Measurements from ENCODE around the gene CLTRN. TPM values are rescaled to one million over a fixed set of nuclear protein-coding genes. Genes with fewer than 3 reads are reported as not detected.

Gene CLTRN
- total RNA-seq, 1 experiment from 2014 or later, result 1.5 TPM

DNA sequence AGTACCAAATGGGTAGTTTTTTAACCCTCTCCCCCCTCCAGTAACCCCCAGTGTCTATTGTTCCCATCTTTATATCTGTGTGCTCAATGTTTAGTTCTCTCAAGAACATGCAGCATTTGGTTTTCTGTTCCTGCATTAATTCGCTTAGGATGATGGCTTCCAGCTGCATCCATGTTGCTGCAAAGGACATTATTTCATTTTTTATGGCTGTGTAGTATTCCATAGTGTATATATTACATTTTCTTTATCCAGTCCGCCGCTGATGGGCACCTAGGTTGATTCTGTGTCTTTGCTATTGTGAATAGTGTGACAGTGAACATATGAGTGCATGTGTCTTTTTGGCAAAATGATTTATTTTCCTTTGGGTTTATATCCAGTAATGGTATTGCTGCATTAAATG lies 31.9 kb upstream of the CLTRN start:
- Mint-ChIP-seq H3K36me3 (ENCODE audit: insufficient read depth, unreplicated experiment) (peaks cover 51% of the 10 kb centered on the region), H3K27me3 (ENCODE audit: insufficient read depth, unreplicated experiment) (no peaks in the 10 kb centered on the region), H3K4me1 (ENCODE audit: insufficient read depth, unreplicated experiment) (no peaks in the 10 kb centered on the region), H3K27ac (ENCODE audit: low read depth, unreplicated experiment) (no peak overlapping the region), H3K4me3 (ENCODE audit: unreplicated experiment) (no peak overlapping the region), H3K9me3 (ENCODE audit: unreplicated experiment) (no peaks in the 10 kb centered on the region)
- TF ChIP-seq, protein P1, sequence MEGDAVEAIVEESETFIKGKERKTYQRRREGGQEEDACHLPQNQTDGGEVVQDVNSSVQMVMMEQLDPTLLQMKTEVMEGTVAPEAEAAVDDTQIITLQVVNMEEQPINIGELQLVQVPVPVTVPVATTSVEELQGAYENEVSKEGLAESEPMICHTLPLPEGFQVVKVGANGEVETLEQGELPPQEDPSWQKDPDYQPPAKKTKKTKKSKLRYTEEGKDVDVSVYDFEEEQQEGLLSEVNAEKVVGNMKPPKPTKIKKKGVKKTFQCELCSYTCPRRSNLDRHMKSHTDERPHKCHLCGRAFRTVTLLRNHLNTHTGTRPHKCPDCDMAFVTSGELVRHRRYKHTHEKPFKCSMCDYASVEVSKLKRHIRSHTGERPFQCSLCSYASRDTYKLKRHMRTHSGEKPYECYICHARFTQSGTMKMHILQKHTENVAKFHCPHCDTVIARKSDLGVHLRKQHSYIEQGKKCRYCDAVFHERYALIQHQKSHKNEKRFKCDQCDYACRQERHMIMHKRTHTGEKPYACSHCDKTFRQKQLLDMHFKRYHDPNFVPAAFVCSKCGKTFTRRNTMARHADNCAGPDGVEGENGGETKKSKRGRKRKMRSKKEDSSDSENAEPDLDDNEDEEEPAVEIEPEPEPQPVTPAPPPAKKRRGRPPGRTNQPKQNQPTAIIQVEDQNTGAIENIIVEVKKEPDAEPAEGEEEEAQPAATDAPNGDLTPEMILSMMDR (IDR thresholded peaks at IDR 0.05; ENCODE audit: unreplicated experiment), result no peak
- ChIA-PET POLR2A (no interaction called here), CTCF (interaction anchor here (0.6 to 0.7 kb wide), 2 partner anchors 228 to 269 kb away, joined by 3 to 4 read pairs; no protein-coding TSS in a partner anchor)
- DNase-seq (ENCODE audit: unreplicated experiment), result no peak
- intact Hi-C loops (cut with micrococcal nuclease), result no loop called here
- BruUV-seq (replicated peaks), result no TSS peak

DNA sequence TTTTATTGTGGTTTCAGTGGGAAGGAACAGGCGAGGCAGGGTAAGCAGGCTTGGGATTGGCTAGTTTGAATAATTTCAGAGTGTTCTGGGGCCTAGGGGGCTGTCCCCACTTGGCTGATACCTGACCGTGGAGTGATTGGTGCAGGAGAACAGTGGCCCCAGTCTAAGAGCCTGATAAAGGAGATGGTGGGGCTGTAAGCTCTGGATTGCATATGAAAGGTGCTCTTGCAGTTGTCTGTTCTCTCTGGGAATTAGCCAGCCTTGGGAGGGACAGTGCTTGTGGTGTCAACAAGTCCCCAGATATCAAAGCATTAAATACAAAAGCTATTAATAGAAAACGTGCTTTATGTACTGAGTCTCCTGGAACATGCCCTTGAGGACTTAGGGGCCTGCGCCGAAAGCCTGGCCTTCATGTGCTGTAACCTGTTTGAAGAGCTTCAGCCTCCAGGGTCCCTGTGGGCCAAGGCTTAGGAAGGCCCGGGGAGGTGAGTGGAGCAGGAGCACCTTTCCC lies 30.4 kb upstream of the CLTRN start:
- H3K4me1 Mint-ChIP-seq (ENCODE audit: insufficient read depth, unreplicated experiment), result no peaks in the 10 kb centered on the region
- H3K27ac Mint-ChIP-seq (ENCODE audit: low read depth, unreplicated experiment), result peak overlapping the region; percentile 39
- H3K4me3 Mint-ChIP-seq (ENCODE audit: unreplicated experiment), result no peak overlapping the region
- peaks cover 60% of the 10 kb centered on the region for H3K36me3 Mint-ChIP-seq (ENCODE audit: insufficient read depth, unreplicated experiment)
- no peaks in the 10 kb centered on the region for H3K9me3 Mint-ChIP-seq (ENCODE audit: unreplicated experiment)
- BruUV-seq (replicated peaks), result no TSS peak
- POLR2A ChIA-PET, result interaction anchor here (0.6 kb wide), 1 partner anchor 87 kb away, joined by 3 read pairs; no protein-coding TSS in a partner anchor
- TF ChIP-seq, protein P1 (IDR thresholded peaks at IDR 0.05; ENCODE audit: unreplicated experiment), result no peak
- CTCF ChIA-PET, result interaction anchor here (0.7 kb wide), 1 partner anchor 8 kb away, joined by 4 read pairs; no protein-coding TSS in a partner anchor
- intact Hi-C loops (cut with micrococcal nuclease), result no loop called here
- no peaks in the 10 kb centered on the region for H3K27me3 Mint-ChIP-seq (ENCODE audit: insufficient read depth, unreplicated experiment)
- DNase-seq (ENCODE audit: unreplicated experiment), result no peak

DNA sequence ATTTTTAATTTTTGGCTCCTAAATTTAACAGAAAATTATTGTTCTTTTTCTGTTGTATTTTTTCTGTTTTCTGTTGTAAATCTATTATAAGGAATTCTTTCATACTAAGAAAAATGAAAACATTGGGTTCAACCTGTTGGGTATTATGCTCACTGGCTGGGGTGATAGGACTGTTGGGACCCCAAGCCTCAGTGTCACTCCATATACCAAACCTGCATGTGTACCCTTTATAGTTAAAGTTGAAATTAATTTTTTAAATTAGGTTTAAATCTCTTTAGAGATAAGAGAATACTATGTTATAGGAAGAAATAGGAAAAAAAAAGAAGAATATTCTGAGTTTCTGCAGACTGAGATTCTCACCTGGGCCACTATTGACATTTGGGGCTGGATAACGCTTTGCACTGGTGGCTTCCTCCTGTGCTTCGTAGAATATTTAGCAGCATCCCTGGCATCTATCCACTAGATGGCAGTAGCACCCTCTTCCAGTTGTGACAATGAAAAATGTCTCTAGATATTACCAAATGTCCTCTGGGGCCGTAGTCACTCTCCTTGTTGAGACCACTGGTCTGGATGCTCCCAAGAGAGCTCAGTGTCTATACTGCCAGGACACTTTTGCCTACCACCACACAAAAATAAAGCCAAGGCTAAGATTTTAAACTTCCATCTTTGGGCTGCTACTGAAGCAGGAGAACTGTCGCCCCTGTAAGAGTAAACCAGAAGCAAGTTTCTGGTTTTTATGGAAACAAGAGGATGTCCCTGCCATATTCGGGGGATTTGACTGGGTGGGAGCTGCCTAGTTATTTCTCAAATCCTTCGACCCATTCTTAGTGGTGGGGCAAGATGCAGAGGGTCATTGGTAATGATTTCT lies 22.4 kb upstream of the CLTRN start:
- intact Hi-C loops (cut with micrococcal nuclease), result loop anchor here (1.0 to 10.0 kb wide), 4 partner anchors 104 to 1008 kb away; partner anchors contain the start of genes GRPR and ZRSR2
- ChIA-PET CTCF (interaction anchor here (0.5 to 3.5 kb wide), 17 partner anchors 8 to 1009 kb away, joined by 3 to 26 read pairs (median 3); partner anchors contain the start of gene ZRSR2), POLR2A (no interaction called here)
- Mint-ChIP-seq H3K9me3 (ENCODE audit: unreplicated experiment) (no peaks in the 10 kb centered on the region), H3K4me1 (ENCODE audit: insufficient read depth, unreplicated experiment) (no peaks in the 10 kb centered on the region), H3K27ac (ENCODE audit: low read depth, unreplicated experiment) (peak overlapping the region; percentile 39), H3K27me3 (ENCODE audit: insufficient read depth, unreplicated experiment) (no peaks in the 10 kb centered on the region), H3K4me3 (ENCODE audit: unreplicated experiment) (no peak overlapping the region), H3K36me3 (ENCODE audit: insufficient read depth, unreplicated experiment) (peaks cover 34% of the 10 kb centered on the region)
- peak; percentile 78 for DNase-seq (ENCODE audit: unreplicated experiment)
- no TSS peak for BruUV-seq (replicated peaks)
- TF ChIP-seq, protein P1 (IDR thresholded peaks at IDR 0.05; ENCODE audit: unreplicated experiment), result peak; percentile 71

DNA sequence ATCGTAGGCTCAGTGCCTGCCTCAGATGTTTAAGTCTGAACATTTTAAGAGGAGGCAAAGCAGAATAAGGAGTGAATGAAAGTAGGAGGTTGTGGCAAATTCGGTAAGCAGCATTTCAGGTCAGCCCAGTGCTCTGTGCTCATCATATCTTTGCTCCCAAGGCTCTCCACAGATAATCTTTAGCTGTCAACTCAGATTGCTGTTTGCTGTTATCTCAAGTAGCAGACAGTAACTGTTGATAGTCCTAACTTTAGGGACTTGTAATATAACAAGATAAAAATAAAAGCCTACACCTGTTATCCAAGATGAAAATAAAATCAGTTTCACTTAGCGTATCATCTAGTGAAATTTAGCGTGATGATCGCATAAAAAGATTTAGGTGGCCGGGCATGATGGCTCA lies 18.6 kb upstream of the CLTRN start:
- H3K36me3 Mint-ChIP-seq (ENCODE audit: insufficient read depth, unreplicated experiment), result peaks cover 22% of the 10 kb centered on the region
- no peak overlapping the region for H3K27ac Mint-ChIP-seq (ENCODE audit: low read depth, unreplicated experiment)
- TF ChIP-seq, protein P1 (IDR thresholded peaks at IDR 0.05; ENCODE audit: unreplicated experiment), result no peak
- DNase-seq (ENCODE audit: unreplicated experiment), result no peak
- ChIA-PET POLR2A (interaction anchor here (0.8 kb wide), 1 partner anchor 9 kb away, joined by 3 read pairs; no protein-coding TSS in a partner anchor), CTCF (interaction anchor here (0.6 to 1.0 kb wide), 4 partner anchors 45 to 1062 kb away, joined by 3 to 6 read pairs (median 3); no protein-coding TSS in a partner anchor)
- H3K4me1 Mint-ChIP-seq (ENCODE audit: insufficient read depth, unreplicated experiment), result peaks cover 5% of the 10 kb centered on the region
- H3K4me3 Mint-ChIP-seq (ENCODE audit: unreplicated experiment), result no peak overlapping the region
- H3K27me3 Mint-ChIP-seq (ENCODE audit: insufficient read depth, unreplicated experiment), result no peaks in the 10 kb centered on the region
- intact Hi-C loops (cut with micrococcal nuclease), result loop anchor here (10.0 kb wide), 2 partner anchors 442 to 1012 kb away; partner anchors contain the start of gene GRPR
- BruUV-seq (replicated peaks), result no TSS peak
- H3K9me3 Mint-ChIP-seq (ENCODE audit: unreplicated experiment), result no peaks in the 10 kb centered on the region
